GM21390 (cell line): ENCODE data around the gene ARL8B.
A peak's percentile ranks its signal among the peaks of the same experiment; 100 is the strongest.
"Not testable (repeated sequence)": the region's sequence is repeated elsewhere in the genome, so short reads cannot be mapped to it uniquely, and the experiment has no call there.

ENCODE experiments used
- ATAC-seq: cut with Tn5 transposase; IDR thresholded peaks from one replicate; pipeline ENCODE4 v1.9.1; 2021; ENCODE audit not compliant: unreplicated experiment

ARL8B gene

DNA sequence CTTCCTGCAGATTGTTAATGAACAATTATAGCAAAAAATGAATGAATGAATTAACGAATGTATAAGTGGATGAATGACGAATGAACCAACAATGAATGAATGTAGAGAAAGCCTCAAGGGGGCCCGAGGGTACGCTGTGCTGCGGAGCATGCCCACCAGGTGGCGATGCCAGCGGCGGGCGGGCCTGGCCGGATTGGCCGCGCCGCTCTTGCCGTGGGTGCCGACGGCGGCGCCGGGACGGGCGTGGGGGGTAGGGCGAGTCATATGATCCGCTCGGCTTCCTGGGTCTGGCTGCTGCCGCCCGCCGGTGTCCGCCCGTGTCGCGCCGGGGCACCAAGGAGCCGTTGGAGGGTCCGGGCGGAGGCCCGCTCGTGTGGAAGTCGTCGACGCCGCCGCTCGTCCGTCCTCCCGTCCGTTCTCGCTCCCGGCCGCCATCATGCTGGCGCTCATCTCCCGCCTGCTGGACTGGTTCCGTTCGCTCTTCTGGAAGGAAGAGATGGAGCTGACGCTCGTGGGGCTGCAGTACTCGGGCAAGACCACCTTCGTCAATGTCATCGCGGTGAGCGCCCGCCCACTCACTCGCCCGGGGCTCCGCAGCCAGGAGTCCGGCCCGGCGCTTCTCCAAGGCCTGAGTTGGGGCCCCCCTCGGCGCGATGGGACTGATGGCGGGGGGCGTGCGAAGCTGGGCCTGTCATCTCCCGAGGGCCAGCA, at the start of gene ARL8B:
ARL8B (plus strand) TSS at position 263 of the 711 bp plus-strand sequence; CDS start at position 437, 174 bp downstream.
- peak; percentile 95 for ATAC-seq

DNA sequence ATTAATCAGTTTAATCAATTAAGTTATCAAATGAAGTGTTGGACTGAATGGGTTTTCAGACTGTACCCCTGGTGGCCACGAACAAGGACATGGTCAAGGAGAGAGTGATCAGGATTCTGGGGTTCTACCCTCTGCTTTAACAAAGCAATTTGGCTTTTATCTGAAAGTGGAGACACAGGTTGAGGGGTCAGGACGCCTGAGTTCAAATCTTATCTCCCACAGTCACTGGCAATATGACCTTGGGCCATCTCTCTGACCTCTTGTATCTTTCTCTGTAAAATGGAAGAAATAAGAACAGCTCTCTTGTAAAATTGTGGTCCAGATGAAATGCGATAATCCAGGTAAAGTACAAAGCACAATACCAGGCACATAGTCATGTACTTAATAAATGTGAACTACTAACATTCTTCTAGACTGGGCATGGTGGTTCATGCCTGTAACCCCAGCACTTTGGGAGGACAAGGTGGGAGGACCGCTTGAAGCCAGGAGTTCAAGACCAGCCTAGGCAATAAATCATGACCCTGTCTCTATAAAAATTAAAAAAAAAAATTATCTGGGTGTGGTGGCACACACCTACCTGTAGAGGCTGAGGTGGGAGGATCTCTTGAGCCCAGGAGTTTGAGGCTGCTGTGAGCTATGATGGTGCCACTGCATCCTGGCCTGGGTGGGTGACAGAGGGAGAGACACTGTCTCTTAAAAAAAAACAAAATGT, 48.6 kb upstream of the ARL8B start:
- no peak for ATAC-seq

DNA sequence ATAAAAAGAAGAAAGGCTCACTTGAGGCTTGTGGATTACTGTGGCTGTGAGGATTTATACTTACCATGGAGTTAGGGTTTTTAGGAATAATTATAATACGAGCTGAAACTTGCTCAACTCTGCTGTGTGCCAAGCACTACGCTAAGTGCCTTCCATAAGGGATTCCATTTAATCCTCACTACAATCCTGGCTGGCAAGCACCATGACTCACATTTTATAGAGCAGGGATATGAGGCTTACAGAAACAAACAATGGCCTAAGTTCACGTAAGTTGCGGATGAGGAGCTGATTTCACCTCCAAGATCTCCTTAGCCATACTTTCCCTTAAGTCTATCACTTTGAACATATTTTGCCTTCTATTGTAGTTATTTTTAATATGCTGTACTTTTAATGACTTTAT, 43.9 kb upstream of the ARL8B start:
- no peak for ATAC-seq

DNA sequence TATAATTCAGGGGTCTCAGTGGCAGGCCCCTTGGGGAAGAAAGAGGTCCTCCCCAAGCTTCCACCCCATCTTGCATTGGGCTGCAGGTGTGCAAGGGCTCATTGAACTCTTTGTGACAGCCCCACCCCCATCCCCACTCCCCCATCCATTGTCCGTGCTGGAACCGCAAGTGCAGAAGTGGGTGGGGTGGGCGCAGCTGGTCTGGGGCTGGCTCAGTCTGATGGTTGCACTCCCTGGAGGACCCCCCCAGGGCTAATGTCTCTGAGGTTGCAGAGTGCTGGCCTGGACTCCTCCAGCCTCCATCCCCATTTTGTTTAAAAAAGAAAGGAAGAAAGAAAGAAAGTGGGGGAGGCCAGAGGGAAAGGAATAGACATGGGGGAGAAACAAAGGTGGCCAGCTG, 42.3 kb upstream of the ARL8B start:
- no peak for ATAC-seq

DNA sequence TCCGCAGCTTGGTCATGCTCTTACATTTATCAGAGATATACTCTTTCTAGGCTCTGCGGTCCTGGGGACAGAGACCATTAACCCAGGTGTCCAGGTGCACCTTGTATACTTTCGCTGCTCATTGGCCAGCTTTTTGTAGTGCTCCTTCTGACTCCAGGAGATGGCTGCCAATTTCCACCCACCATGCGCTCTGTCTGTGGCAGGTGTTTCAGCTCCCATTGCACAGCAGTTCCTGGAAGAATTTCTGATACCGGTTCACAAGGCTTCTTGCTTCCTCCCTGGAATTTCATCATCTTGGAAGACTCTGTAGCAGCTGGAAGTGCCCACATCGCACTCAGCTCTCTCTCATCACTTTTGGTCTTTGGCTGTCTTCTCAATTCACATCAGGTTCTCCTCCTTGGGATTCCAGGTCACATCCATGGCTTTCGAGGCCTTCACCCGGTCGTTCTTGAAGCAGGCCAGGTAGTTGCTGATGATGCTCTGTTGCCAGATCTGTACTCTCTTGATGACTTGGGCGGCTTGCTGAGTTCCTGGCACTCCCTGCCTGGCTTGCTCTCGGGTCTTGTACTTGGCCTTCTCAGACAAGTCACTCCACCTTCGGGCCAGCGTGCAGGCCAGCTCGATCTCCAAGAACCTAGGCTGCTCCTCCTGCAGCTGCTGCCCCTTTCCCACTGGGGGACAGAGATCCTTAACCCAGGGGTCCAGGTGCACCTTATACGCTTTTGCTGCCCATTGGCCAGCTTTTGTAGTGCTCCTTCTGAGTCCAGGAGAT, 41.1 kb upstream of the ARL8B start:
- ATAC-seq = no peak

DNA sequence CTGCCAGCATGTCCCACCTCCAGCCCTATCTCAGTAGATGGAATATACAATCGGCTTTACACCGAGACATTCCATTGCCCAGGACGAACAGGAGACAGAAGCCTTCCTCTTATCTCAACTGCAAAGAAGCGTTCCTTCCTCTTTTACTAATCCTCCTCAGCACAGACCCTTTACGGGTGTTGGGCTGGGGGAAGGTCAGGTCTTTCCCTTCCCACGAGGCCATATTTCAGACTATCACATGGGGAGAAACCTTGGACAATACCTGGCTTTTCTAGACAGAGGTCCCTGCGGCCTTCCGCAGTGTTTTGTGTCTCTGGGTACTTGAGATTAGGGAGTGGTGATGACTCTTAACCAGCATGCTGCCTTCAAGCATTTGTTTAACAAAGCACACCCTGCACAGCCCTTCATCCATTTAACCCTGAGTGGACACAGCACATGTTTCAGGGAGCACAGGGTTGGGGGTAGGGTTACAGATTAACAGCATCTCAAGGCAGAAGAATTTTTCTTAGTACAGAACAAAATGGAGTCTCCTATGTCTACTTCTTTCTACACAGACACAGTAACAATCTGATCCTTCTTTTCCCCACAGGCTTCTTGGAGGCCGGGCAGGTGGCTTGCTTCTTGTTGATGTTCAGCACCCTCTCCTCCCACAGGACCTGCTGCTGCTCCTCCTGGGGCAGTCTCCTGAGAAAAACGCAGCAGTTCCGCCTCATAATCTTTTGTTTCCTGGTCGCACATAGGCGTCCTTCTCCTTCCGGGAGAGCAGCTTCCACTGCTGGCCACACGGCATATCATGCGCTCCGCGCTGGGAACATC, 39.9 kb upstream of the ARL8B start:
- not testable (repeated sequence) for ATAC-seq

DNA sequence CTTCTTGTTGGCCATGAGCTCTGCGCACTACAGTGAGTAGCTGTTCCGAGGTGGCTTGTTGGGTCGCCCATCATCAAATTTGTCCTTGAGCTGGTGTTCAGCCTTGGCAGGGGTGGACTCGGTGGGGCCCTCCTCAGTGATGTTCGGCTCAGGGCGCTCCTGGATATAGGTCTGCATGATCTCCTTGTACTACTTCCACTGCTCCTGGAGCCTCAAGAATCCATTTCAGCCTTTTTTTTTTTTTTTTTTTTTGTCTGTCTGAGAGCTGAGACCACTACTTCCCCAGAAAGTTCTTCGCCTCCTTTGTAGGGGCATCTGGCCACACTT, 39.3 kb upstream of the ARL8B start:
- no peak for ATAC-seq

DNA sequence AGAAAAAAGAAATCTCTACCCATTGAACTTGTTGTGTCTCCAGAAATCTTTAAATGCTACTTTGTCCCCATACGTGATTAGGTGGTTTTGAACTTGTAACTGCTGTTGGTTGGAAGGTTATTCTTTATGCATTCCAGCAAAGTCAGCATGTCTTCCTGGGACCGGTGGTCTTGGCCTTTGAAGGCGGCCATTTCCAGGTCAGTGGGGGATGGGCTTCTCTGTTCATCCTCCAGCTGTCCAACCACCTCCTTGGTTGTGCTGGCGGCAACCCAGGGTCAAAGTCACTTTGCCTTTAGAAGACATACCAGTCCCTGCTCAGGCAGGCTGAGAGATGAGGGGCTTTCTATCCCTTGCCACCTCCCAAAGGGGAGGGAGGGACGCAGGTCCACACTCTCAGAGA, 37.9 kb upstream of the ARL8B start:
- no peak for ATAC-seq

DNA sequence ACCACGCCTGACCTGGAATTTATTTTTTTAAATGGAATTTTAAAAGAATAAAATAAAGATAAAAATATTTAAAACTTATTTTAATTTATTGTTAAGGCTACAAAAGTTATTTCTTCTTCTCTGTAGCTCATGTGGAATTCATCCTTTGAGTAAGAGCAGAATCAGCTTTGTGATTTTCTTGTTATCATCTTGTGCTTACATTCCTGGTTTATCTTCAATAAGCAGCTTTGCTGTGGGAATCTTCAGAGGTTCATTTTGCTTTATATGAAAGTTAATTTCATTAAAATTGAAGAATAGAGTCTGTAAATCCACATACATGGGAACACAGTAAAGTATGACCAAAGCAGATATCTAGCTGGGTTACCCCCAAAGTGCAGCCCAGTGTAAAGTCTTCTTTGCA, 35.4 kb upstream of the ARL8B start:
- ATAC-seq = no peak

DNA sequence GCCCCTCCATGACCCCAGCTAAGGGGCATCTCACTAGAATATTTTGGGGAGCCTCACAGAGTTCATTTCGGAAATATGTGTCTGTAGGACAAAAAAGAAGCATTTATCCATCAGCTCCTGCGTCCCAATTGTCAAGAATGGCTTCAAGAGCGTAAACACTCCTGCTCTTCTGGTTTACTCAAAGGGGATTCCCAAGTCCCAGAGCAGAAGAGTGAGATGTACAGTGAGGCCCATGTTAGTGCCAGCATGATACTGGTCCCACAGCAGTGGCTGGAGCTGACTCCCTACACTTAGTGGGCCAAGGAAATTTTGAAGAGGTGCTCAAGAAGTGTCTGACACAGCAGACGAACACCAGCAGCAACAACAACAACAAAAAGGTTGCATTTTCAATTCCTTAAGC, 34.9 kb upstream of the ARL8B start:
- ATAC-seq = no peak

DNA sequence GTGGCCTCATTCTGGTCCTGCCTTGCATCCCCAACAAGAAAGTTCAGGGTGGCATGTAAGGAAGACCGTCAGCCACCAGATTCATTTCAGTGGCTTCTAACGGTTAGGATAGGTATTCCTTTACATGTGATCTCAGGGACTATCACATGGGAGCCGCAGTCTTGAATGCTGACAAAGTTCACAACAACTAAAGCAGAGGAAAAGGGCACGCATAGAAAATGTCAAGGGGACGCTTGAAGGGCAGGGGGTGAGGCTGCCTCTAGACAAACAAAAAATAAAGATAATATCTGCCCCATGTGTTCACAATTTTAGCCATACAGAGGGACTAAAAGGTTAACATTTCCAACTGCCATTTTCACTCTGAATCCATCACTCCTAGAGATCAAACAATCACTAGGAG, 31.9 kb upstream of the ARL8B start:
- no peak for ATAC-seq

DNA sequence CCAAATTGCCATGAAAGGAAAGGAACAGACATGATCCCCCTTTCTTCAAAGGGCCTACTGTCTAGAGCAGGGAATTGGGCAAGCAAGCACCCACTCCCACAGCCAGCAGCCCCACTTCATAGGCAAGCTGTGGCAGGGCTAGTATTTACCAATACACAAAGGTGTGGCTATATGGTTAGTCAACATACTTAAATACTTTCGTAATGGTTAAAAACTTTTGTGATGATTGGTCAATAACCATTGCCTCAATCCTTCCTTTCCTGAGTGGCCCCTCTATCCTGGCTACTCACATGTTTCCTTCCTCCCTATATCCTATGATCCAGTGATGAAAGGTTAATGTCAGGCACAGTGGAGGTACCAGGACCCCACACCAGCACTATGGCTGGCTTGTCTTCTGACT, 30.1 kb upstream of the ARL8B start:
- ATAC-seq = no peak

DNA sequence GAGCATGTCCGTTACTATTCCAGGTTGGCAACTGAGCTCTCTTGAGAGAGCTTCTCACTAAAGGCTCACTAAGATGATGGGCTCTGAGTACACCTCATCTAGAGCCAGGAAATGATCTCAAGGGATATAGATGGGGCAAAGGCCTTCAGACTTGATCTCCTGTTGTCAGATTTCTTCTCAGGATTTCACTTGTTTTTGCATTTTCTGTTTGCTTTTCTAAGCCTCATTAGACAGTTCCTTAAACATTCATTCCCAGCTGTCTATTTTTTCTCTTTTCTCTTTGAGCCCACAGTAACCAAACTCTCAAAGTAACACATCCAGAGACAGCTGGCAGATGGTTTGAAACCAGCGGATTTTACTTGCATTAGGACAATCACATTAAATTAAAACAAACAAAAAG, 28.4 kb upstream of the ARL8B start:
- no peak for ATAC-seq

DNA sequence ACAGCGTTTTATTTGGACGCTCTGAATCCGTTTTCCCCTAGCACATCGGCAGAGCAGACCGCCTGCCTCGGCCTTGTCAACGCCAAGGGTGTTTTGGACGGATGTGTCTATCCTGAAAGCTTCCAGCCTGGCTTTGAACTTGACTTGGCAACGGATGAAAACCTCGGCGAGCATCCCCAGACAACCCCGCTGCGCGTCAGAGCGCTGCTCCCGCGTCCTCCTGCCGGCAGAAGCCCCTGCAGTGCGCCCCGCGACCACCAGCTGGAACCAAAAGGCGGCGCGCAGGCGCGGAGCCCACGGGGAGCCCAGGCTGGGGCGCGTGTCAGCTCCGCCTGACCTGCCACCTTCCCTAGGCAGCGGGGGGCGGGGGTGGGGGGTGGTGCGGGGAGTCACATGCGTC, 26.2 kb upstream of the ARL8B start:
- ATAC-seq = no peak

DNA sequence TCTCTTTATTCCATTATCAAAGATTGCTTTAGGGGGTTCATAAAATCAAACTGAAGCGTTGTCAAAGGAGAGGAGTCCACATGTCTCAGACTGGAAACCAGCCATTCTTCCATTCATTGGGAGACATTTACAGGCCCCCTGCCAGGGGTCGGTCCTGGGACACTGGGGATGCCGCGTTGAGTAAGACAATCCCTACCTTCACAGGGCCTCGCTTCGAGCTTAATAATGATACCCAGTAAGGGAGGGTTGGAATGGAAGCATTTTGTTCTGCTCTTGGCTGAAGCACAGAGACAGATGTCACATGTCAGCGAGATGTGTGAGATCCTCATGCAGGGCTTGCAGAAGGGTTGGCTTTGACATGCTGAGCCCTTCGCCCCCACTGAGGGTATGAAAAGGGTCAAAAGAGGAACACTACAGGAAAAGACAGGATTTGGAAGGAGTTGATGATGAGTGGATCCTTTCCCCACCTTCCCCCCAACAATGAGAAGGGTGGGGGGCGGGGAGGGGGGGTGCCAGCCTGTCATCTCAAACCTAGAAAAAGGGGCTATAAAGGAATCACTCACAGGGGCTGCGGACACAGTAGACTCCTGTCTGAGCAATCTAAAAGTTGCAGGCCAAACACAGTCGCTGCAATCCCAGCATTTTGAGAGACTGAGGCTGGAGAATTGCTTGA, 25.6 kb upstream of the ARL8B start:
- ATAC-seq = no peak

DNA sequence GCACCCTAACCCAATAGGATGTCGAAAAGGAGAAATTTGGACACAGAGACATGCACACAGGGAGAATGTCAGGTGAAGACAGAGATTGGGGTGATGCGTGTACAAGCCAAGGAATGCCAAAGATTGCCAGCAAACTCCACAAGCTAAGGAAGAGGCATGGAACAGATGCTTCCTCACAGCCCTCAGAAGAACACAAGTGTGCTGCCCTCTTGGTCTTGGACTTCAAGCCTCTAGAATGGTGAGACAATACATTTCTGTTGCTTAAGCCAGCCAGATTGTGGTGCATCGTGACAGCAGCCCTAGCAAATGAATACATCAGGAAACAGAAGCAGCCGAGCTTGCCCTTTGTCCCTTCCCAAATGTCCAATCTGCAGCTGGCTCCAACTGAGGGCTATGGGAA, 23.7 kb upstream of the ARL8B start:
- no peak for ATAC-seq

DNA sequence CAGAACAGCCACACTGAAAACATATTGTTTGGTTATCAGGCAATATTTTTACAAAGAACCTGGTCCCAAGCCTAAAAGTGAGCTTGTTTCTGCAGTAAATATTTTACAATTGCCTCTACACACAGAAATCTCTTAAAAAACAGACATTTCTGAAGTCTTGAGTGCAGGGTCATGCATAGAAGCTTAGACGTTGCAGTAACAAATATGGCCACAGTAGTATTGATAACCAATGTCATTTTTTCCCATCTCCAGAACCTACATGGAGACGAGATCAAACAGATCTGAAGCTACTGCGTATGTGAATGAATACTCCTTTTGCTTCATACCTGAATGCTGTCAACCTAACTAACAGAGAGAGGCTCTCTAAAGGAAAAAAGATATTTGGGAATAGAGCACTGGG, 19.6 kb upstream of the ARL8B start:
- no peak for ATAC-seq

DNA sequence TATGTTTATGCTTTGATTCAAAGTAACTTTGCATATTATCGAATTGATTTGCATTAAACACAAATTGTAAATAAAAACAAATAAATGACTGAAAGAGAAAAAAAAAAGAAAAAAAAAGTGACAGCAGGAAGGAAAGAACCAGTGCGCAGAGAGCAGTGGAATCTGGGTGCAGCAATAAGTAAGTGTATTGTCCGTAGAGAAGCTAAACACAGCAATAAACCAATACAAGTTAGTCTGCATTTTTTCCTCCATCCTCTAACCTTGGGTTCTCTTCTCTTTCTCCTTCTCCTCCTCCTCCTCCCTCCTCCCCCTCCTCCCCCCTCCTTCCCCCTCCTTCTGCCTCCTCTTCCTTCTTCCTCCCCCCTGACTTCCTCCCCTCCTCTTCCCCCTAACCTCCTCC, 18.3 kb upstream of the ARL8B start:
- ATAC-seq = no peak

DNA sequence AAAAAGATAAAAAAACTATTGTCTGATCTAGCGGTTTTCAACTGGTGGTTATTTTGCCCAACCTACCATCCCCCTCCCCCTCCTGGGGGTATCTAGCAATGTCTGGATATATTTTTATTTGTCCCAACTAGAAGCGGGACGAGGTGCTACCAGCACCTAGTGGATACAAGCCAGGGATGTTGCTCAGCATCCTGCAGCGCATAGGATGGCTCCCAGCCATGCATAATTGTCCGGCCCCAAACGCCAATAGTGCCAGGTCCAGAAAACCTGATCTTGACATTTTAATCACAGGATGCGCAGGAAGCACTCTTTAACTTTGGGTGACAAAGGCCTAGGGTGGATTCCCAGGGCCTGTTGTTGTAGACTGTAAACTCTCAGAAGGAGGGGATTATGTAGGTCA, 17.0 kb upstream of the ARL8B start:
- no peak for ATAC-seq

DNA sequence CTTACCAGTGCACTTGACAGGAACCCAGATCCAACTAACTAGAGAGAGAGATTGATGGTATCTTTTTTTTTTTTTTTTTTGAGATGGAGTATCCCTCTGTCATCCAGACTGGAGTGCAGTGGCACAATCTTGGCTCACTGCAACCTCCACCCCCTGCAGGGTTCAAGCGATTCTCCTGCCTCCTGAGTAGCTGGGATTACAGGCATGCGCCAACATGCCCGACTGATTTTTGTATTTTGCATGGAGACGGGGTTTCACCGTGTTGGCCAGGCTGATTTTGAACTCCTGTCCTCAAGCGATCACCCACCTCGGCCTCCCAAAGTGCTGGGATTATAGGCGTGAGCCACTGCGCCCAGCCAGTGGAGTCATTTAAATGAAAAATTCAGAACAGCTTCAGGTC, 15.7 kb upstream of the ARL8B start:
- ATAC-seq = not testable (repeated sequence)

DNA sequence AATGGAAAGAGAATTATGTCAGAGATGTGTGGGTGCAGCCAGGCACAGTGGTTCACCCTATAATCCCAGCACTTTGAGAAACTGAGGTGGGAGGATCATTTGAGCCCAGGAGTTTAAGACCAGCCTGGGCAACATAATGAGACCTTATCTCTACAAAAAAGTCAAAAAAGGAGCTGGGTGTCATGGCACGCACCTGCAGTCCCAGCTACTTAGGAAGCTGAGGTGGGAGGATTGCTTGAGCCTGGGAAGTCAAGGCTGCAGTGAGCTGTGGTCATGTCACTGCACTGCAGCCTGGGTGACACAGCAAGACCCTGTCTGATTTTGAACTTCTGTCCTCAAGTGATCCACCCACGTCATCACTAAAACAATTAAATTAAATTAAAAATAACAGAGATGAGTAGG, 15.2 kb upstream of the ARL8B start:
- not testable (repeated sequence) for ATAC-seq
